H1 (cell line): ENCODE results near the gene DCDC2. TPM values are rescaled to one million over a fixed set of nuclear protein-coding genes. Genes with fewer than 3 reads are reported as not detected.

ENCODE experiments used
- CTCF ChIA-PET: fragments of 300-600 bp; sonication (Branson Sonifier 250); formaldehyde crosslinking; loops from one replicate; lab custom pipeline; 2021; ENCODE audit not compliant: partially characterized antibody; lab: Charles Lee
- POLR2A ChIA-PET: fragments of 300-600 bp; sonication (Branson Sonifier 250); formaldehyde crosslinking; loops from one replicate; lab custom pipeline; 2021; ENCODE audit warnings: inconsistent platforms; ENCODE audit not compliant: partially characterized antibody; lab: Charles Lee
- DNase-seq, 2 experiments: peaks; one replicate each; pipeline versions ENCODE4 v3.0.0 to v3.0.0-alpha.2; 2010 to 2022; ENCODE audit warnings: low spot score in 2 of 2, low read depth in 1 of 2, mixed read lengths in 1 of 2
- FAIRE-seq: peaks from 2 replicates; lab custom pipeline; 2011; peaks lifted over from hg19 to GRCh38; lab: Jason Lieb, UNC
- H2AFZ ChIP-seq: 2 replicates; pipeline ENCODE4 v1.8.1; 2012; ENCODE audit warnings: low read length, inconsistent platforms
- H2AK5ac ChIP-seq: 2 replicates; pipeline ENCODE4 v1.6.1; 2013; ENCODE audit warnings: low read depth, low read length
- H2BK120ac ChIP-seq: replicated peaks from 2 replicates; pipeline ENCODE3; 2013; ENCODE audit warnings: low read depth, low read length, inconsistent platforms
- H2BK12ac ChIP-seq: 2 replicates; pipeline ENCODE4 v1.6.1; 2013; ENCODE audit warnings: low read depth, low read length
- H2BK15ac ChIP-seq: 2 replicates; pipeline ENCODE4 v1.6.1; 2013; ENCODE audit warnings: low read length
- H2BK20ac ChIP-seq: 2 replicates; pipeline ENCODE4 v1.6.1; 2013; ENCODE audit warnings: low read length
- H2BK5ac ChIP-seq: 2 replicates; pipeline ENCODE4 v1.6.1; 2013; ENCODE audit warnings: low read depth, low read length
- H3K14ac ChIP-seq: 2 replicates; pipeline ENCODE4 v1.6.1; 2013; ENCODE audit warnings: inconsistent platforms; ENCODE audit not compliant: insufficient read length
- H3K18ac ChIP-seq: 2 replicates; pipeline ENCODE4 v1.6.1; 2013; ENCODE audit warnings: low read length; ENCODE audit errors: extremely low read depth
- H3K23ac ChIP-seq: 2 replicates; pipeline ENCODE4 v1.6.1; 2013; ENCODE audit warnings: inconsistent platforms; ENCODE audit not compliant: insufficient read length
- H3K23me2 ChIP-seq: 2 replicates; pipeline ENCODE4 v1.6.1; 2013; ENCODE audit warnings: low read depth, low read length
- H3K27ac ChIP-seq: 2 replicates; pipeline ENCODE4 v1.6.1; 2011; ENCODE audit warnings: low read depth, low read length, inconsistent platforms
- H3K27me3 ChIP-seq, 4 experiments: replicated peaks in 1 of 4; 1 replicate in 1 of 4; 2 replicates in 3 of 4; pipeline versions ENCODE4 v1.6.1 to v1.8.1; 2011 to 2013; ENCODE audit warnings: low read length in 3 of 4, mild to moderate bottlenecking in 3 of 4, inconsistent platforms in 2 of 4, mixed read lengths in 2 of 4, moderate library complexity in 1 of 4; ENCODE audit not compliant: control insufficient read depth in 3 of 4, insufficient read depth in 3 of 4; ENCODE audit errors: extremely low read depth in 1 of 4
- H3K36me3 ChIP-seq, 4 experiments: 2 replicates each; pipeline versions ENCODE4 v1.6.1 to v1.8.1; 2011 to 2013; ENCODE audit warnings: mild to moderate bottlenecking in 4 of 4, low read length in 3 of 4, moderate library complexity in 2 of 4, control low read depth in 1 of 4, inconsistent platforms in 1 of 4; ENCODE audit not compliant: insufficient read depth in 4 of 4, control insufficient read depth in 2 of 4
- H3K4ac ChIP-seq: replicated peaks from 2 replicates; pipeline ENCODE3; 2013; ENCODE audit warnings: low read length, low read depth, mixed read lengths, inconsistent platforms; ENCODE audit not compliant: insufficient read length
- H3K4me1 ChIP-seq, 4 experiments: replicated peaks in 1 of 4; 1 replicate in 1 of 4; 2 replicates in 3 of 4; pipeline versions ENCODE4 v1.6.1 to v1.8.1; 2011 to 2013; ENCODE audit warnings: low read length in 3 of 4, inconsistent platforms in 2 of 4, mixed read lengths in 1 of 4; ENCODE audit not compliant: insufficient read depth in 4 of 4, control insufficient read depth in 3 of 4
- H3K4me2 ChIP-seq, 2 experiments: 2 replicates each; pipeline versions ENCODE4 v1.6.1 to v1.8.1; 2011 to 2013; ENCODE audit warnings: low read depth in 2 of 2, low read length in 2 of 2, control low read depth in 1 of 2, inconsistent platforms in 1 of 2, mild to moderate bottlenecking in 1 of 2; ENCODE audit not compliant: insufficient read depth in 1 of 2
- H3K4me3 ChIP-seq, 4 experiments: fragments of 200-600, 300-600 bp in 1 of 4; sonication (generic), shearing (Covaris generic), sonication (Bioruptor Twin) in 1 of 4; 2 replicates each; pipeline versions ENCODE4 v1.5.1 to v1.8.1; 2011 to 2016; ENCODE audit warnings: low read length in 4 of 4, low read depth in 3 of 4, control low read depth in 2 of 4, inconsistent platforms in 2 of 4, mild to moderate bottlenecking in 2 of 4, mixed read lengths in 1 of 4, moderate library complexity in 1 of 4; ENCODE audit not compliant: insufficient read depth in 2 of 4; ENCODE audit errors: extremely low read depth in 1 of 4
- H3K56ac ChIP-seq: replicated peaks from 2 replicates; pipeline ENCODE3; 2013; ENCODE audit warnings: low read depth, mild to moderate bottlenecking, mixed read lengths, low read length, inconsistent platforms; ENCODE audit not compliant: insufficient read length
- H3K79me1 ChIP-seq: 2 replicates; pipeline ENCODE4 v1.6.1; 2013; ENCODE audit warnings: low read depth, low read length, control low read depth
- H3K79me2 ChIP-seq, 2 experiments: 2 replicates each; pipeline versions ENCODE4 v1.6.1 to v1.8.1; 2012 to 2013; ENCODE audit warnings: low read length in 2 of 2, mild to moderate bottlenecking in 2 of 2, inconsistent platforms in 1 of 2; ENCODE audit not compliant: insufficient read depth in 2 of 2, control insufficient read depth in 1 of 2
- H3K9ac ChIP-seq, 4 experiments: replicated peaks in 1 of 4; 1 replicate in 1 of 4; 2 replicates in 3 of 4; pipeline versions ENCODE4 v1.6.1 to v1.8.1; 2011 to 2013; ENCODE audit warnings: low read depth in 3 of 4, low read length in 3 of 4, control low read depth in 2 of 4, mild to moderate bottlenecking in 2 of 4, moderate library complexity in 2 of 4, inconsistent platforms in 1 of 4; ENCODE audit errors: extremely low read depth in 1 of 4
- H3K9me3 ChIP-seq, 2 experiments: 2 replicates each; pipeline versions ENCODE4 v1.6.1 to v1.8.1; 2012 to 2013; ENCODE audit warnings: mild to moderate bottlenecking in 2 of 2, moderate library complexity in 2 of 2, control low read depth in 1 of 2, inconsistent platforms in 1 of 2, low read depth in 1 of 2, low read length in 1 of 2, mixed read lengths in 1 of 2; ENCODE audit not compliant: insufficient read depth in 2 of 2
- H4K20me1 ChIP-seq, 2 experiments: replicated peaks in 1 of 2; 2 replicates each; pipeline versions ENCODE3 to v1.8.1; 2011 to 2013; ENCODE audit warnings: inconsistent platforms in 2 of 2, low read length in 2 of 2, mild to moderate bottlenecking in 1 of 2; ENCODE audit not compliant: insufficient read depth in 2 of 2, control insufficient read depth in 1 of 2
- H4K5ac ChIP-seq: 2 replicates; pipeline ENCODE4 v1.6.1; 2013; ENCODE audit warnings: low read length, low read depth, mixed read lengths, inconsistent platforms; ENCODE audit not compliant: insufficient read length
- H4K8ac ChIP-seq: 2 replicates; pipeline ENCODE4 v1.8.0; 2013; ENCODE audit warnings: mild to moderate bottlenecking, moderate library complexity, low read length, inconsistent platforms; ENCODE audit not compliant: insufficient read depth; ENCODE audit errors: extremely low read depth
- H4K91ac ChIP-seq: replicated peaks from 2 replicates; pipeline ENCODE3; 2013; ENCODE audit warnings: low read length, mixed read lengths, inconsistent platforms; ENCODE audit not compliant: insufficient read length
- CREB1 ChIP-seq: IDR thresholded peaks from 2 replicates; pipeline ENCODE4 v1.6.1; 2012; ENCODE audit warnings: inconsistent platforms
- E2F6 ChIP-seq: IDR thresholded peaks from 2 replicates; pipeline ENCODE4 v1.6.1; 2012; ENCODE audit warnings: inconsistent platforms
- FOSL1 ChIP-seq: IDR thresholded peaks from 2 replicates; pipeline ENCODE4 v1.6.1; 2011; ENCODE audit warnings: mild to moderate bottlenecking, low read depth, low read length, moderate library complexity; ENCODE audit not compliant: insufficient read depth
- JUND ChIP-seq: IDR thresholded peaks from 2 replicates; pipeline ENCODE4 v1.6.1; 2011; ENCODE audit warnings: mild to moderate bottlenecking, improper control_type of control experiment, low read length
- KDM1A ChIP-seq: fragments of 200-600, 300-600 bp; sonication (generic); IDR thresholded peaks from 2 replicates; pipeline ENCODE4 v1.7.1; 2016; ENCODE audit warnings: mild to moderate bottlenecking, low read length, borderline replicate concordance
- NANOG ChIP-seq: IDR thresholded peaks from 2 replicates; pipeline ENCODE4 v1.6.1; 2011; ENCODE audit warnings: low read length, low read depth, mild to moderate bottlenecking, inconsistent platforms; ENCODE audit not compliant: insufficient read depth, poor library complexity, severe bottlenecking
- POU5F1 ChIP-seq: IDR thresholded peaks from 2 replicates; pipeline ENCODE4 v1.6.1; 2011; ENCODE audit warnings: low read depth, mild to moderate bottlenecking, low read length, moderate library complexity
- SIX5 ChIP-seq: IDR thresholded peaks from 2 replicates; pipeline ENCODE4 v1.6.1; 2011; ENCODE audit warnings: mild to moderate bottlenecking, low read depth, low read length
- SP2 ChIP-seq: IDR thresholded peaks from 2 replicates; pipeline ENCODE4 v1.6.1; 2012; ENCODE audit warnings: mild to moderate bottlenecking, low read length, inconsistent platforms
- SP4 ChIP-seq: IDR thresholded peaks from 2 replicates; pipeline ENCODE4 v1.6.1; 2012; ENCODE audit warnings: low read length, inconsistent platforms
- SRF ChIP-seq: IDR thresholded peaks from 2 replicates; pipeline ENCODE4 v1.6.1; 2011; ENCODE audit warnings: mild to moderate bottlenecking, low read depth, low read length, moderate library complexity
- SUZ12 ChIP-seq: fragments of 200-600 bp; sonication (generic); IDR thresholded peaks from 2 replicates; pipeline ENCODE4 v1.6.1; 2012; ENCODE audit warnings: mild to moderate bottlenecking, inconsistent platforms, low read length, moderate library complexity, mixed read lengths
- TEAD4 ChIP-seq: IDR thresholded peaks from 2 replicates; pipeline ENCODE4 v1.6.1; 2012; ENCODE audit warnings: low read depth, low read length, inconsistent platforms, mixed read lengths
- WGBS, 2 experiments: shearing (Covaris generic) in 1 of 2; methylation state at CpG; one replicate each; pipeline versions ENCODE4 v1.1.6 to v1.1.7; 2013 to 2015; ENCODE audit warnings: low lambda C conversion rate in 2 of 2, mixed read lengths in 2 of 2, inconsistent platforms in 1 of 2, low coverage in 1 of 2, missing lambda C conversion rate in 1 of 2; ENCODE audit not compliant: insufficient replicate concordance in 2 of 2, insufficient coverage in 1 of 2, insufficient read length in 1 of 2; ENCODE audit errors: extremely low coverage in 1 of 2, missing lambda C conversion rate in 1 of 2; 5-methylcytosine and 5-hydroxymethylcytosine counted together
- polyA plus RNA-seq, 7 experiments: library from polyadenylated mRNA; depleted of rRNA in 3 of 7; stranded (reverse) in 5 of 7; unstranded in 2 of 7; fragments of >200 nt in 5 of 7; fragments of 200-250 nt in 2 of 7; gene quantifications; 1 replicate in 5 of 7; 2 replicates in 1 of 7; 4 replicates in 1 of 7; pipeline versions ENCODE4 v1.2.1 to v1.2.3, GENCODE V29; 2011 to 2013; ENCODE audit warnings: missing spikeins in 2 of 7, mixed read lengths in 2 of 7
- total RNA-seq: library from RNA; stranded (reverse); fragmentation: NEBNext Ultra II Directional; extraction: Animal tissue kit (Norgen Biotek cat#: 25700); gene quantifications from 2 replicates; pipeline ENCODE4 v1.2.1, GENCODE V29; 2021

Gene DCDC2
- total and polyA plus RNA-seq, 2 of the 8 experiments (the other 6 are each of a cell fraction or from before 2014, with no cell fraction given), result 0.03 to 0.15 TPM

DNA sequence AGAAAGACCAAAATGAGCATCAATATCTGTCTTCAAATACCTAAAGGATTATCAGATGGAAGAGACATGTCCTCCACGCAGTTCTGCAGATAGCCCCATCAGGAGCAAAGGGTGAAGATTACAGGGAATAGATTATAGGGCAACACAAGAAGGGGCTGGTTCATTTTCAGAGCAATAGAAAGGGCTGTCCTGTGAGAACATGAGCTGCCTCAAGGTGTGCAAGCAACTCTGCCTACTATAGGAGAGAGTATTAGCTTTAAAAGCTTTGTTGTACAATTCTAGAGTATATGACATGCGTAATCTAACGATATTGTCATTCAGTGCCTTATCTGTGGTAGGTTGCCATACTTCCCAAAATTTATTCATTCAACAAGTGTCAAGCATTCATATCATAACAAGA is 119.2 kb downstream of the DCDC2 start:
- Histone ChIP-seq H3K9me3 (no peaks in the 10 kb centered on the region), H3K4me2 (no peak overlapping the region), H3K79me2 (no peaks in the 10 kb centered on the region), H2AFZ (no peak overlapping the region), H3K36me3 (no peaks in the 10 kb centered on the region), H3K14ac (no peak overlapping the region), H2BK20ac (no peak overlapping the region), H3K56ac (no peak overlapping the region), H3K4ac (no peak overlapping the region), H3K4me3 (no peak overlapping the region), H3K23ac (no peak overlapping the region), H3K27ac (no peak overlapping the region), H3K18ac (no peak overlapping the region), H4K5ac (no peak overlapping the region), H2BK120ac (no peak overlapping the region), H3K79me1 (no peaks in the 10 kb centered on the region), H2BK12ac (no peak overlapping the region), H3K4me1 (no peaks in the 10 kb centered on the region; a peak in 1 of 7 replicates), H4K20me1 (no peaks in the 10 kb centered on the region), H3K23me2 (no peaks in the 10 kb centered on the region), H2BK5ac (no peak overlapping the region), H2AK5ac (no peak overlapping the region), H2BK15ac (no peak overlapping the region), H3K27me3 (no peaks in the 10 kb centered on the region), H4K8ac (no peak overlapping the region), H3K9ac (no peak overlapping the region), H4K91ac (no peak overlapping the region)
- POLR2A ChIA-PET, result no interaction called here
- CTCF ChIA-PET, result interaction anchor here (0.7 to 4.8 kb wide), 2 partner anchors 19 to 994 kb away, joined by 3 to 21 read pairs; no protein-coding TSS in a partner anchor
- no peak for FAIRE-seq
- WGBS, 2 experiments, result 91% methylated on average over 3 of the region's 3 CpGs; no CpG with 5 or more reads in 1 of the 2 experiments
- DNase-seq, result no peak
- TF ChIP-seq SRF (no peak), SP2 (no peak), KDM1A (no peak), SIX5 (no peak), TEAD4 (no peak), NANOG (no peak), FOSL1 (no peak), SP4 (no peak), POU5F1 (no peak), CREB1 (no peak), SUZ12 (no peak), E2F6 (no peak), JUND (no peak)
